ENCODE results near the gene CACNA1C. TPM values are rescaled to one million over a fixed set of nuclear protein-coding genes. Genes with fewer than 3 reads are reported as not detected.

The CACNA1C gene
- total RNA-seq, 1 donor from 2014 or later: 1.3 TPM

DNA sequence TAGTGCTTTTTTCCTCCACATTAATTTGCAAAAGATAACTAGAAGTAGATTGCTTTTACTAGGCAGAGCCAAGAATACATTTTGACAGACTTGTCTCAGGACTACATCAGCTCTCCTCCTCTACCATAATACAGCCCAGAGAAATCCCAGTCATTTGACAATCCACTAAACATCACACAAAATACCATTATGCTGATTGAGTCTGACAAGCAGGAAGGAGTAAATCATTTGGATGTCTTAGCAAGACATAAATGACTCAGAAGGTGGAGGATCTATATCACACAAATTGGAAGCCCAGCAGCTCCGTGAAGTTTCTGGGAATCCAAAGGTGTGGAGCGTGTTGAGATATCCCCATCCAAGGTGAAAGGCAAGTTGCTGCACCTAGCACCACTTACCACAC lies 666.6 kb downstream of the CACNA1C start:
- no peak overlapping the region for H3K4me3 ChIP-seq (ENCODE audit: low read depth, low read length)
- TF ChIP-seq CTCF (IDR thresholded peaks at IDR 0.05; ENCODE audit: insufficient read depth, low read length, poor library complexity, severe bottlenecking): no peak
- H3K27me3 ChIP-seq (ENCODE audit: control insufficient read depth, insufficient read depth, low read length): peaks cover 2% of the 10 kb centered on the region
- no peaks in the 10 kb centered on the region for H3K36me3 ChIP-seq (ENCODE audit: control insufficient read depth, insufficient read depth, low read length)
- no peak for DNase-seq (ENCODE audit: low read depth)

- DNase-seq (ENCODE audit: low read depth): no peak
- H3K4me3 ChIP-seq (ENCODE audit: low read depth, low read length): no peak overlapping the region
- H3K27me3 ChIP-seq (ENCODE audit: control insufficient read depth, insufficient read depth, low read length): peaks cover 2% of the 10 kb centered on the region
- no peaks in the 10 kb centered on the region for H3K36me3 ChIP-seq (ENCODE audit: control insufficient read depth, insufficient read depth, low read length)
- TF ChIP-seq CTCF (IDR thresholded peaks at IDR 0.05; ENCODE audit: insufficient read depth, low read length, poor library complexity, severe bottlenecking): no peak
Observed at GRCh38 chr12:2722806-2723205, 670.0 kb downstream of the CACNA1C start.

DNA sequence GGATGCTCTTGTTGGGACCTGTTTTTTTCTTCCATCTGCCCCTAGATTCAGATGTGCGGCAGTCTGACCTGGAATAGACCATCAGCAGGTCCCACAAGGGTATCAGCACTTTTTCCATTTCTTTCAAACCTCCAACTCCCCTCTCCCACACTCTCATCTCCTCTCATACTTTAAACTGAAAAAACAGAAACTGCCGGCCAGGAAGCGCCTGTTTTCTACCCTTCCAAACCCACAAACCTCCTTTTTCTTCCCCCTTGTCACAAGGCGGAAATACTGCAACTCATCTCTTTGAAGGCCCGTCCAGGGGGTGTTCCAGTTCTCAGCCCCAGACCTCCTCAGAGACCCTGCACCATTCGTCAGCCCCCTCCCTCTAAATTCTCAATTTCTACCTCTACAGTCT lies 679.5 kb downstream of the CACNA1C start:
- no peak for DNase-seq (ENCODE audit: low read depth)
- no peak overlapping the region for H3K4me3 ChIP-seq (ENCODE audit: low read depth, low read length)
- no peak for TF ChIP-seq CTCF (IDR thresholded peaks at IDR 0.05; ENCODE audit: insufficient read depth, low read length, poor library complexity, severe bottlenecking)
- H3K27me3 ChIP-seq (ENCODE audit: control insufficient read depth, insufficient read depth, low read length): no peaks in the 10 kb centered on the region
- no peaks in the 10 kb centered on the region for H3K36me3 ChIP-seq (ENCODE audit: control insufficient read depth, insufficient read depth, low read length)

- no peak for DNase-seq (ENCODE audit: low read depth)
- TF ChIP-seq CTCF (IDR thresholded peaks at IDR 0.05; ENCODE audit: insufficient read depth, low read length, poor library complexity, severe bottlenecking): no peak
- H3K4me3 ChIP-seq (ENCODE audit: low read depth, low read length): no peak overlapping the region
- H3K27me3 ChIP-seq (ENCODE audit: control insufficient read depth, insufficient read depth, low read length): peaks cover 3% of the 10 kb centered on the region
- no peaks in the 10 kb centered on the region for H3K36me3 ChIP-seq (ENCODE audit: control insufficient read depth, insufficient read depth, low read length)
Observed at GRCh38 chr12:2733493-2734355, 680.9 kb downstream of the CACNA1C start.

GRCh38 chr12:2735432-2735831 lies 682.6 kb downstream of the CACNA1C start:
- Histone ChIP-seq H3K36me3 (ENCODE audit: control insufficient read depth, insufficient read depth, low read length) (no peaks in the 10 kb centered on the region), H3K4me3 (ENCODE audit: low read depth, low read length) (no peak overlapping the region), H3K27me3 (ENCODE audit: control insufficient read depth, insufficient read depth, low read length) (peaks cover 3% of the 10 kb centered on the region)
- no peak for TF ChIP-seq CTCF (IDR thresholded peaks at IDR 0.05; ENCODE audit: insufficient read depth, low read length, poor library complexity, severe bottlenecking)
- no peak for DNase-seq (ENCODE audit: low read depth)

All from kidney epithelial cell (primary cell).